Left colon (tissue), 2 donors: ENCODE measurements around the gene RNF175. TPM values are rescaled to one million over a fixed set of nuclear protein-coding genes. Genes with fewer than 3 reads are reported as not detected.

ENCODE experiments used
- ATAC-seq: fragments of 200-7000 bp; cut with Tn5 transposase; one replicate; pipeline ENCODE4 v1.9.1; 2020; ENCODE audit warnings: mild to moderate bottlenecking, moderate library complexity
- DNase-seq, 2 donors: peaks; one replicate each; pipeline ENCODE4 v3.0.0-alpha.2; 2020
- intact Hi-C, 2 donors: fragments of 100-400 bp; cut with DNase I in 1 of 2; cut with micrococcal nuclease in 1 of 2; formaldehyde crosslinking; loops; one replicate each; pipeline versions ENCODE4 v1.11.2 to v1.14.0; 2022; cut with DNase I, micrococcal nuclease
- long read RNA-seq: library from polyadenylated mRNA; unstranded; transcript quantifications from one replicate; pipeline ENCODE4 v2.0.0, GENCODE V29; 2021
- total RNA-seq, 2 donors: library from RNA; stranded (reverse); fragmentation: NEBNext Ultra II Directional; extraction: Animal tissue kit (Norgen Biotek cat#: 25700); gene quantifications; one replicate each; pipeline ENCODE4 v1.2.1, GENCODE V29; 2021
- donor health status: DM: no; HTN: no; CAD: no.
- donor health status: DM: yes; HTN: yes; CAD: no.

The RNF175 gene
- total RNA-seq = not detected
- long read RNA-seq = 0 reads

DNA sequence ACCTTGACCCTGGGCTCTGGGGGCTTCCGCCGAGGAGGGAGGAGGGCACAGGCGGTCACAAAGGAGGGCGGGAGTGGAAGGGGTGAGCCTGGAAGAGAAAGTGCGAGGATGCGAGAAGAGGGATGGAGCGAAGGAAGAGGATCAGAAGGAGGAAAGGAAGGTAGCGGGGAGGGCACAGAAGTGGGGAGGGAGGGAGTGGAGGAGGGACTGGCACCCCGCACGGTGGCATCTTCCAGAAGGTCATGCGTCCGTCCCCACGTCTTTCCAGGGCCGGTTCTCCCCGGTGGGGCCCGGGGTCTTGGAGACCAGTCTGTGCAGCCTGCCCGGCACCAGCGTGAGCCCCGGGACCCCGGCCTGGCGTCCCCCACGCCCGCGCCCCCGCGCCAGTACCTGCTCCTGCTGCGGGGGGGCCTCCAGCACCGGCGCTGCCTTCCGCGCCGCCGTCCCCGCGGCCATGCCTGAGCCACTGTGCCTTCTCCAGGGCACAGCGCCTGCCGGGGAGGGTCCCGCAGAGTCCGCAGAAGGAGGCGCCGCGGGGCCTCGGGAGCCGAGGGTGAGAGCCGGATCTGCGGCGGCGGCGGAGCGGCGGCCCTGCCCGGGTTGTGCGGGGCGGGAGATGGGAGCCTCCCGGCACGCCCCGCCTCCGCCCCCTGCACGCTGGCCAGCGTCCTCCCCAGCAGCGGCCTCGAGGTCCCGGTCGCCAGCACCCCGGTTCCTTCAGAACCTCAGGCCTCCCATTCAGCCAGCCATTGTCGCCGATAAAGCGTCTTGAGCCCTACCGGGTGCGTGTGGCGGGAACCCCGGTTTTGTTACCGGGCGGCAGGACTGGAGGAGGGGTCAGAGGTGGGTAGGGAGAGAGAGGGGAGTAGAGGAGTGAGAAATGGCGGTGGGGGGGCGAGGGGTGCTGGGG lies at the start of gene RNF175:
Gene RNF175, minus strand, starts transcription at position 618 of the 910 bp plus-strand sequence. Its CDS starts 162 bp downstream, at position 456.
- DNase-seq (no peak), ATAC-seq (peak; percentile 34)
- intact Hi-C loops = no loop called here

GRCh38 chr4:153809307-153809706 lies 49.5 kb upstream of the RNF175 start:
- intact Hi-C loops = no loop called here
- no peak for DNase-seq
- ATAC-seq = no peak

DNA sequence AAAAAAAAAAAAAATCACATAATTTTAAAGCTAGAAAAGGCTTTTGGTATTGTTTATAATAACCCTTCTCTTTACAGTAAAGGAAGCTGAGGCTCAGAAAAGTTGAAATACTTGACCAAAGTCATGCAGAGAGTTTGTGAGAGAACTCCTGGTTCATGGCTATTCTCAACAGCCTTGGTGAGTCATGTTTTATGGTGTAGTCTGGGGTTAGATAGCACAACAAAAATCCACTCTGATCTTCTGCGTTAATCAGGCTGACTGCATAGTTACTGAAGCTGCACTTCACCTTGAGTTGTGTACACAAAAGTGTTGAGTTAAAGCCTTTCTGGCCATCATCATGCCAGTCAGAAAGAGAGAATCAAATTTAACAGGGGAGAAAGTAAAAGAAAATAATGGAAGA lies 48.4 kb upstream of the RNF175 start:
- intact Hi-C loops = no loop called here
- DNase-seq = no peak

DNA sequence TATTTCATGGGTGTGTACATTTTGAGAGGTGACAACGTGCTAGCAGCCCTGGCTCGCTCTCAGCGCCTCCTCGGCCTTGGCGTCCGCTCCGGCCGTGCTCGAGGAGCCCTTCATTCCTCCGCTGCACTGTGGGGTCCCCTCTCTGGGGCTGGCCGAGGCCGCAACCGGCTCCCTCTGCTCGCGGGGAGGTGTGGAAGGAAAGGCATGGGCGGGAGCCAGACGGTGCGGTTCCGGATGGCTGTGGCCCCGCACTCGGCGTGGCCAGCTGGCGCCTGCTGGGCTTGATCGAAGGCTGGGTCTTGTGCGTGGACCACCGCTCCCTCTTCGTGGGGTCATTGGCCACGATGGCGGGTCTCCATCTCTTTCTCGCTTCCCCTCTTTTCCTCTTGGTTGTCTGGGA lies 46.2 kb upstream of the RNF175 start:
- DNase-seq (no peak), ATAC-seq (no peak)
- intact Hi-C loops = no loop called here

More for the DNA sequence above, 48.4 kb upstream of the RNF175 start:
- no peak for ATAC-seq

- no peak for ATAC-seq
- intact Hi-C loops = no loop called here
- DNase-seq = no peak
These were observed 44.9 kb upstream of the RNF175 start for GRCh38 chr4:153804722-153805121.

GRCh38 chr4:153799694-153800074 lies 39.9 kb upstream of the RNF175 start:
- intact Hi-C loops = no loop called here
- ATAC-seq (no peak), DNase-seq (no peak)

DNA sequence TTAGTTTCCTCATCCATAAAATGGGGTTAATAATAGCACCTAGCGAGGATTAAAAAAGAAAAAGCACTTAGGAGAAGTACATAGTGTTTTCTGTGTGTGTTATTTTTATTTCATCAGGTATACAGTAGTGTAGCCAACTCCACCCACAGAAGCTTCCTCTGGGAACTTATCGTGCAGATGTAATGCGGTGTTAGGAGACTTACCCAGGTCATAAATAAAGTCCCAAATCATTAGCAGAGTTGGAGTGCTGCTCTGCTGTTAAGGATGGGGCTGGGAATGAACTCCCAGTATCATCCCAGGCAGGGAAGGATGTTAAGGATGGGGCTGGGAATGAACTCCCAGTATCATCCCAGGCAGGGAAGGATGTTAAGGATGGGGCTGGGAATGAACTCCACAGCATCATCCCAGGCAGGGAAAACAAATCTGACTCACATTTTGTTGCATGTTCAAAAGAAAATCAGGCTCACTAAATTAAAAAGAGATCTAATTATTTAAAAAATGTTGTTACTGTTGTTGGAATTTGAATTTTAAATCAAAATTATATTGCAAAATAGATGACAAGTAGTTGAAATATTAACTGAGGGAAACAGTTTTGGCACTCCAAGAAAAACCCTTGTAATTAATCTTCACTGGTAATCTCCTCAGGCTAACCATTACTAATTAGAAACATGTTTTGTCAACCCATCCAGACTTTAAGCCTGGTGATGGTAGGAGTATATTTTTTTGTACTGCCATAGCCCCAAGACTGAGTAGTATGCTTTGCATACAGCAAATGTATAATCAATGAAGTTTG lies 39.3 kb upstream of the RNF175 start:
- DNase-seq (no peak), ATAC-seq (no peak)
- intact Hi-C loops = no loop called here

DNA sequence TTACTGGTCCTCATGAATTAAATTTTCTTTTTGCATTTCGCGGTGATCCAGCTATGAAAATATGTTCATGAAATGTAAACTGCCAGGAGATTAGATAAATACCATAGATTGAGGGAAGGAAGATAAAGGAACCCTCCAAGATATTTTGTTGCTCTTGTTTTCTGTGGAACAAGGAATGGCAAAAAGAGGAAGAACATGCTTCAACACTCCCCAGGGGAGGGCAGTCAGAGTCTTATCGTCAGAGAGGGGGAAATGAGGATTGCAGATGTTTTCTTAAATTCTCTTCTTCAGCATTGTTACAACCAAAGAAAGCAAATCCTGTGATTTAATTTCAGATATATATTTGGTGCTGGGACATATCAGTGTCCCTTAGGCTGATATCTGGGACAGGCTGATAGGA lies 38.6 kb upstream of the RNF175 start:
- intact Hi-C loops = no loop called here
- ATAC-seq (no peak), DNase-seq (no peak)

DNA sequence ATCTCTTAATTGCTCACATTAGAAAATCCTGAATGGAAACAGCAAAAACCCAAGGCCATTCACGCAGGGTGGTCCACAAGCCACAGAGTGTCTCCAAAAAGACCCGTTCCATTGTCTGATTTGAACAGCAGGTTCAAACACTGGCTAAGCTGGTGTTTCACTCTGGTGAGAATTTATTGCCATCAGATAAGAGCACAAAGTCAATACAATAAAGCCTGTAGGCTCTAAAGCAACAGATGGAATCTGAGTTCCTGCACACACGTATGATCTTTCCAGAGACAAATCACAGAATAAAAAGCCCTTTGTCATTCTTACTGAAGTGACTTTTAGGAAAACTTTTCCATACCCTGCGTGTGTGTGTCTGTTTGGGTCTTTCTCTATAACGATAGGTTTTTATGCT lies 34.2 kb upstream of the RNF175 start:
- intact Hi-C loops = no loop called here
- DNase-seq (no peak), ATAC-seq (peak; percentile 98)

- ATAC-seq = no peak
These were observed 32.9 kb upstream of the RNF175 start for GRCh38 chr4:153792618-153793247.

DNA sequence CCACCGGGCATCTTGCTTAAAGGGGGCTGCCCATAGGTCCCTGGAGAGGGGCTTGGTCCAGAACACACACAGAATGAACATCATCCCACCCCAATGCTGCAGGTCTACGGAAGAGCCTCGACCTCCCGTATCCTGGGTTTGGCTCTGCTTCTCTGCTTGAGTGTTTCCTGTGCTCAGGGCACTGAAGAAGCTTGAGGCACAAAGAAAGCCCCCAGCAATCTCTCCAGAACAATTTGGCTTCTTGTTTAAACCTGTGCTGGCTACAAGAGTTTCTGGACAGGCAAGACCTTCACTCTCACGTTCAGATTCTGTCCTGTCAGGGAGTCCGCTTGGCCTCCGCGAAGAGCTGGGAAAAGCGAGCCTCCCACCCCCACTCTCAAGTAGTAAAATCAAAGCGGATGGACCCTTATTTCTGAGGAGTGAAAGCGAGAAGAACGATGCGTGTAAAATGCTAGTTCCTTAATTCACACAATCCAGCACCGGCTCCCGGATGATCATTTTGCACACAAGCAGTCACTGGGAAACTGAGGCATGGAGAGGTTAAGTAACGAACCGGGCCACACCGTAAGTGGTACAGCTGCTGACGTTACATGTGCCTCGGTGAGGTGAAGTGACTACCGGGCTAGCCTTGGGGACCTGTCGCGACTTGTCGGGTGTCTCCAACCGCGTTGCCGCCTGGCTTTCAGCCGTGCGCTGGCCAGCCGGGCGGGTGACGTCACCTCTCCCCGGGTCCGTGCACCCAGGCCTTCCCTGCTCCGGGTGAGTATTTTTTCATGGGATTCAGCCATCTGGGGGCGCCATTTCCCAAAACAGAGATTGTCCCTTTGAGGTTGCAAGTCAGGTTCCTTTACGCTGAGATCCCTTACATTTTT lies 32.2 kb upstream of the RNF175 start:
- peak; percentile 36 to 56 for DNase-seq
- intact Hi-C loops = no loop called here
- ATAC-seq = peak; percentile 45

More at GRCh38 chr4:153792618-153793247, 32.9 kb upstream of the RNF175 start:
- DNase-seq = no peak
- intact Hi-C loops = no loop called here

GRCh38 chr4:153790962-153791551 lies 31.2 kb upstream of the RNF175 start:
- no peak for DNase-seq
- no peak for ATAC-seq
- intact Hi-C loops = no loop called here

DNA sequence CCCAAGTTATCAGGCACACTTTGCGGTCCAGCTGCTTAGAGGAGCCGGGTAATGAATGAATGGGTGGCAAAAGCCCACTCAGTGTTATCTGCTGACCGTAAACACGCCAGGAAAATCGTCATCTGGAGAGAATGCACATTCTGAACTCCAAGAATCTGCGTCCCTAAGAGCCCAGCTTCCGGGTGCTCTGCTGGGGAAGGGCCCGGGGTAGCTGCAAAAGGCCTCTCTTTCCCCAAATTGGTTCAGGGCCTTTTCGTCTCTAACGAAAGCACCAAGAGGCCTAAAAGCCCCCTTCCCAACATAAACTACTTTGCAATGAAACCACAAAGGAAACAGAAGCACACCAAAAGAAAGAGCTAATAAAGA lies 30.7 kb upstream of the RNF175 start:
- intact Hi-C loops = no loop called here
- no peak for DNase-seq

GRCh38 chr4:153789741-153790499 lies 30.1 kb upstream of the RNF175 start:
- no peak for DNase-seq
- intact Hi-C loops = no loop called here
- ATAC-seq = no peak

More for the DNA sequence above, 30.7 kb upstream of the RNF175 start:
- ATAC-seq = no peak

GRCh38 chr4:153788413-153789276 lies 28.8 kb upstream of the RNF175 start, which contains the start of gene SFRP2:
TSS of gene SFRP2 (minus strand) at chr4:153789083. CDS start at chr4:153788835, 248 bp downstream.
- ATAC-seq (no peak), DNase-seq (no peak)
- intact Hi-C loops = no loop called here

DNA sequence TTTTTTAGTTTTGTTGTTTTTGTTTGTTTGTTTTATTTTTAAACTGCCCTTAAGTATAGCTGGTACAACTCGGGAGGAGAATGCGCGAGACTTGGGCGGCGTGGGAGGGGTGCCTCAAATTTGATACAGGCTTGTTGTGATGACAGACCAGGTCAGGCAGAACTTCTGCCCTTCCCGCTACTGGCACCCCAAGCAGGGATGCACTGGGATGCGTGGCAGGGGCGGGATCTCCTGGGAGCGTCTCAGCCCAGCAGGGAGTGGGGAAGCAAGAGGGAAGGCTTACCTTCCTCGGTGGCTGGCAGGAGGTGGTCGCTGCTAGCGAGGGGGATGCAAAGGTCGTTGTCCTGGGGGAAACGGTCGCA lies 28.2 kb upstream of the RNF175 start:
- intact Hi-C loops = no loop called here
- DNase-seq (no peak), ATAC-seq (no peak)

DNA sequence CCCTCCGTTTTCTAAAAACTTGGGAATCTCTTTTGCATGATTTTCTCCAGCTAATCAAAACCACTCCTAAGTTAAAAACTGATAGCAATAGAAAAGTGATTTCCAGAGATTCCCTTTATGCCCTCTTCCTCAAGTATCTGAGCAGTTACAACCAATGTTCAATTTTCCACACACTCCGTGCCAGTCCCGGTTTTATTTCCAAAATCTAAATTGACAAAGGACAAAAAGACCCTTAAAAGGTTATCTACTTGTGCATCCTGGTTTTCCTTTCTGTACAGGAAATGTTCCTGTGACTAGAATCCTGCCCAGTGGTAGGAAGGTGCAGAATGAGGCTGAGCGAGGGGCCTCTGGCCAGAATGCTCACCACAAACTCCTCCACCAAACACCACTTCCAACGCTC lies 27.8 kb upstream of the RNF175 start:
- ATAC-seq (no peak), DNase-seq (no peak)
- intact Hi-C loops = no loop called here
